Measurements from ENCODE around the gene CLIP3.

GRCh38 chr19:36049080-36049698 lies 16.5 kb upstream of the CLIP3 start:
- no peak for TF ChIP-seq CTCF (IDR thresholded peaks at IDR 0.05)
- no peak for TF ChIP-seq POLR2A (IDR thresholded peaks at IDR 0.05)
- TF ChIP-seq EP300 (IDR thresholded peaks at IDR 0.05): no peak
- TF ChIP-seq POLR2AphosphoS5 (IDR thresholded peaks at IDR 0.05): no peak

All from upper lobe of left lung (tissue), 4 donors.